GM21737 (cell line): Measurements from ENCODE around the gene MB.
"Not testable (repeated sequence)": the region's sequence is repeated elsewhere in the genome, so short reads cannot be mapped to it uniquely, and the experiment has no call there.

Source experiments
- ATAC-seq: cut with Tn5 transposase; IDR thresholded peaks from one replicate; pipeline ENCODE4 v1.9.1; 2021; ENCODE audit warnings: mild to moderate bottlenecking, moderate library complexity; ENCODE audit not compliant: unreplicated experiment

The MB gene

GRCh38 chr22:35617137-35617755 is at the start of gene MB:
MB (minus strand) TSS chr22:35617329; CDS start chr22:35617257, 72 bp downstream.
- ATAC-seq = no peak

GRCh38 chr22:35666699-35667098 is 49.6 kb upstream of the MB start:
- ATAC-seq = not testable (repeated sequence)

- ATAC-seq = no peak
Observed at GRCh38 chr22:35664955-35665587, 47.9 kb upstream of the MB start.

- ATAC-seq = no peak
Observed at GRCh38 chr22:35663371-35663770, 46.2 kb upstream of the MB start.

- no peak for ATAC-seq
Observed at GRCh38 chr22:35662914-35663313, 45.8 kb upstream of the MB start.

- ATAC-seq = no peak
Observed at GRCh38 chr22:35661464-35661863, 44.3 kb upstream of the MB start.

- ATAC-seq = no peak
Observed at GRCh38 chr22:35660291-35661127, 43.4 kb upstream of the MB start.

GRCh38 chr22:35657571-35658312 is 40.6 kb upstream of the MB start:
- no peak for ATAC-seq

- no peak for ATAC-seq
Observed at GRCh38 chr22:35656284-35656752, 39.2 kb upstream of the MB start.

- no peak for ATAC-seq
Observed at GRCh38 chr22:35653824-35654223, 36.7 kb upstream of the MB start.

GRCh38 chr22:35651085-35651484 is 34.0 kb upstream of the MB start:
- ATAC-seq = no peak

- no peak for ATAC-seq
Observed at GRCh38 chr22:35649636-35650250, 32.6 kb upstream of the MB start.

- no peak for ATAC-seq
Observed at GRCh38 chr22:35649026-35649553, 32.0 kb upstream of the MB start.

- ATAC-seq = no peak
Observed at GRCh38 chr22:35648066-35649025, 31.2 kb upstream of the MB start, which contains the start of gene APOL6. APOL6 (plus strand) TSS chr22:35648446; CDS start chr22:35656426, 7,980 bp downstream.

- no peak for ATAC-seq
Observed at GRCh38 chr22:35645646-35646045, 28.5 kb upstream of the MB start.

GRCh38 chr22:35643991-35644390 is 26.9 kb upstream of the MB start:
- no peak for ATAC-seq

- ATAC-seq = no peak
Observed at GRCh38 chr22:35642305-35642741, 25.2 kb upstream of the MB start.

- ATAC-seq = no peak
Observed at GRCh38 chr22:35641494-35642120, 24.5 kb upstream of the MB start.

GRCh38 chr22:35638410-35638809 is 21.3 kb upstream of the MB start:
- no peak for ATAC-seq
